Rectal smooth muscle tissue (tissue), 1 donor: ENCODE results near the gene VPS45.
A peak's percentile ranks its signal among the peaks of the same experiment; 100 is the strongest.
"Not testable (repeated sequence)": the region's sequence is repeated elsewhere in the genome, so short reads cannot be mapped to it uniquely, and the experiment has no call there.

Experiments
- H3K27ac ChIP-seq: one replicate; pipeline ENCODE4 v1.7.0; 2013; ENCODE audit warnings: low read depth, low read length, inconsistent platforms
- H3K27me3 ChIP-seq: one replicate; pipeline ENCODE4 v1.7.0; 2013; ENCODE audit warnings: low read length; ENCODE audit not compliant: control insufficient read depth, insufficient read depth
- H3K36me3 ChIP-seq: one replicate; pipeline ENCODE4 v1.7.0; 2013; ENCODE audit warnings: low read length; ENCODE audit not compliant: control insufficient read depth, insufficient read depth
- H3K4me1 ChIP-seq: one replicate; pipeline ENCODE4 v1.7.0; 2013; ENCODE audit warnings: low read length; ENCODE audit not compliant: control insufficient read depth, insufficient read depth
- H3K4me3 ChIP-seq: one replicate; pipeline ENCODE4 v1.7.0; 2013; ENCODE audit warnings: low read length
- H3K9ac ChIP-seq: one replicate; pipeline ENCODE4 v1.7.0; 2013; ENCODE audit warnings: low read length

The VPS45 gene

GRCh38 chr1:150168960-150169601, 101.5 kb downstream of the VPS45 start:
- Histone ChIP-seq H3K4me1 (peaks cover 7% of the 10 kb centered on the region), H3K4me3 (no peak overlapping the region)

GRCh38 chr1:150171801-150172200, 104.2 kb downstream of the VPS45 start:
- Histone ChIP-seq H3K4me1 (no peaks in the 10 kb centered on the region), H3K27ac (no peak overlapping the region), H3K36me3 (no peaks in the 10 kb centered on the region), H3K9ac (no peak overlapping the region), H3K4me3 (no peak overlapping the region), H3K27me3 (no peaks in the 10 kb centered on the region)

More at GRCh38 chr1:150168960-150169601, 101.5 kb downstream of the VPS45 start:
- Histone ChIP-seq H3K9ac (no peak overlapping the region), H3K27ac (no peak overlapping the region), H3K27me3 (no peaks in the 10 kb centered on the region), H3K36me3 (no peaks in the 10 kb centered on the region)

- H3K4me3 ChIP-seq = no peak overlapping the region
- no peaks in the 10 kb centered on the region for H3K27me3 ChIP-seq
- no peak overlapping the region for H3K9ac ChIP-seq
- H3K36me3 ChIP-seq = no peaks in the 10 kb centered on the region
- no peak overlapping the region for H3K27ac ChIP-seq
- H3K4me1 ChIP-seq = no peaks in the 10 kb centered on the region
Observed at GRCh38 chr1:150173141-150173585, 105.6 kb downstream of the VPS45 start.

GRCh38 chr1:150176593-150176992, 109.0 kb downstream of the VPS45 start:
- H3K9ac ChIP-seq = no peak overlapping the region
- no peak overlapping the region for H3K27ac ChIP-seq
- no peaks in the 10 kb centered on the region for H3K4me1 ChIP-seq
- no peak overlapping the region for H3K4me3 ChIP-seq
- H3K27me3 ChIP-seq = no peaks in the 10 kb centered on the region
- no peaks in the 10 kb centered on the region for H3K36me3 ChIP-seq

- H3K9ac ChIP-seq = no peak overlapping the region
Observed at GRCh38 chr1:150178548-150178947, 111.0 kb downstream of the VPS45 start.

GRCh38 chr1:150179867-150180266, 112.3 kb downstream of the VPS45 start:
- Histone ChIP-seq H3K9ac (no peak overlapping the region), H3K4me1 (no peaks in the 10 kb centered on the region), H3K36me3 (no peaks in the 10 kb centered on the region), H3K4me3 (no peak overlapping the region), H3K27ac (no peak overlapping the region), H3K27me3 (no peaks in the 10 kb centered on the region)

More at GRCh38 chr1:150178548-150178947, 111.0 kb downstream of the VPS45 start:
- H3K36me3 ChIP-seq = no peaks in the 10 kb centered on the region
- no peaks in the 10 kb centered on the region for H3K27me3 ChIP-seq
- H3K4me1 ChIP-seq = no peaks in the 10 kb centered on the region
- no peak overlapping the region for H3K27ac ChIP-seq
- H3K4me3 ChIP-seq = no peak overlapping the region

GRCh38 chr1:150180474-150180873, 112.9 kb downstream of the VPS45 start:
- H3K4me1 ChIP-seq = no peaks in the 10 kb centered on the region
- no peaks in the 10 kb centered on the region for H3K27me3 ChIP-seq
- H3K36me3 ChIP-seq = no peaks in the 10 kb centered on the region
- no peak overlapping the region for H3K27ac ChIP-seq
- H3K9ac ChIP-seq = no peak overlapping the region
- no peak overlapping the region for H3K4me3 ChIP-seq

- no peaks in the 10 kb centered on the region for H3K36me3 ChIP-seq
- H3K4me1 ChIP-seq = no peaks in the 10 kb centered on the region
- H3K9ac ChIP-seq = no peak overlapping the region
- H3K27ac ChIP-seq = no peak overlapping the region
- H3K27me3 ChIP-seq = no peaks in the 10 kb centered on the region
- no peak overlapping the region for H3K4me3 ChIP-seq
Observed at GRCh38 chr1:150182247-150182646, 114.7 kb downstream of the VPS45 start.

GRCh38 chr1:150183061-150183460, 115.5 kb downstream of the VPS45 start:
- H3K27ac ChIP-seq = no peak overlapping the region

GRCh38 chr1:150185481-150185880, 117.9 kb downstream of the VPS45 start:
- no peak overlapping the region for H3K4me3 ChIP-seq
- no peak overlapping the region for H3K27ac ChIP-seq
- H3K27me3 ChIP-seq = no peaks in the 10 kb centered on the region
- no peaks in the 10 kb centered on the region for H3K4me1 ChIP-seq
- H3K9ac ChIP-seq = no peak overlapping the region
- no peaks in the 10 kb centered on the region for H3K36me3 ChIP-seq

More at GRCh38 chr1:150183061-150183460, 115.5 kb downstream of the VPS45 start:
- Histone ChIP-seq H3K9ac (no peak overlapping the region), H3K4me3 (no peak overlapping the region), H3K36me3 (no peaks in the 10 kb centered on the region), H3K4me1 (no peaks in the 10 kb centered on the region), H3K27me3 (no peaks in the 10 kb centered on the region)

GRCh38 chr1:150186438-150186788, 118.8 kb downstream of the VPS45 start:
- H3K9ac ChIP-seq, H3K27me3 ChIP-seq, H3K27ac ChIP-seq, H3K36me3 ChIP-seq, H3K4me3 ChIP-seq, H3K4me1 ChIP-seq: not testable (repeated sequence)

- Histone ChIP-seq H3K4me1 (no peaks in the 10 kb centered on the region), H3K4me3 (peak overlapping the region; percentile 15), H3K27me3 (no peaks in the 10 kb centered on the region), H3K36me3 (no peaks in the 10 kb centered on the region), H3K9ac (no peak overlapping the region), H3K27ac (peak overlapping the region; percentile 58)
Observed at GRCh38 chr1:150186789-150187559, 119.4 kb downstream of the VPS45 start.

GRCh38 chr1:150187560-150187931, 120.0 kb downstream of the VPS45 start:
- no peak overlapping the region for H3K27ac ChIP-seq
- H3K4me1 ChIP-seq = no peaks in the 10 kb centered on the region
- no peak overlapping the region for H3K9ac ChIP-seq
- H3K36me3 ChIP-seq = no peaks in the 10 kb centered on the region
- H3K4me3 ChIP-seq = no peak overlapping the region
- H3K27me3 ChIP-seq = no peaks in the 10 kb centered on the region
